Endothelial cell of umbilical vein (primary cell): ENCODE results near the gene ADGRG3. TPM values are rescaled to one million over a fixed set of nuclear protein-coding genes. Genes with fewer than 3 reads are reported as not detected.
A peak's percentile ranks its signal among the peaks of the same experiment; 100 is the strongest.

ENCODE experiments used
- BruUV-seq: library from RNA; stranded (reverse); fragments of 400-500 nt; replicated peaks from 2 replicates; lab custom pipeline; 2021; lab: Mats Ljungman, UMichigan
- CTCF ChIA-PET: fragments of 300-600, 350-600 bp; sonication (Branson Sonifier 250); formaldehyde crosslinking; loops from one replicate; lab custom pipeline; 2021; ENCODE audit warnings: antibody characterized with exemption, inconsistent platforms; lab: Charles Lee
- POLR2A ChIA-PET: fragments of 300-600, 350-600 bp; sonication (Branson Sonifier 250); formaldehyde crosslinking; loops from one replicate; lab custom pipeline; 2021; ENCODE audit warnings: antibody characterized with exemption, inconsistent platforms; lab: Charles Lee
- DNase-seq: peaks from one replicate; pipeline ENCODE4 v3.0.0-alpha.2; 2011; ENCODE audit warnings: low read depth, low spot score
- FAIRE-seq: peaks from 2 replicates; lab custom pipeline; 2011; peaks lifted over from hg19 to GRCh38; lab: Jason Lieb, UNC
- H2AFZ ChIP-seq: 2 replicates; pipeline ENCODE4 v1.6.0; 2012; ENCODE audit warnings: low read depth, low read length, control low read depth, inconsistent platforms
- H3K27ac ChIP-seq: 2 replicates; pipeline ENCODE4 v1.5.1; 2011; ENCODE audit warnings: low read depth, mild to moderate bottlenecking, control low read depth, low read length, moderate library complexity; ENCODE audit not compliant: insufficient read depth
- H3K27me3 ChIP-seq, 2 experiments: 2 replicates each; pipeline versions ENCODE4 v1.6.0 to v1.6.1; 2011; ENCODE audit warnings: low read length in 2 of 2, mixed read lengths in 1 of 2; ENCODE audit not compliant: control insufficient read depth in 2 of 2, insufficient read depth in 2 of 2
- H3K36me3 ChIP-seq, 2 experiments: 2 replicates in 1 of 2; 3 replicates in 1 of 2; pipeline ENCODE4 v1.5.1; 2011; ENCODE audit warnings: low read length in 2 of 2, mild to moderate bottlenecking in 1 of 2, moderate library complexity in 1 of 2; ENCODE audit not compliant: control insufficient read depth in 2 of 2, insufficient read depth in 2 of 2; ENCODE audit errors: extremely low read depth in 1 of 2
- H3K4me1 ChIP-seq: 3 replicates; pipeline ENCODE4 v1.5.1; 2011; ENCODE audit warnings: mild to moderate bottlenecking, low read length; ENCODE audit not compliant: control insufficient read depth, insufficient read depth; ENCODE audit errors: extremely low read depth
- H3K4me2 ChIP-seq: 2 replicates; pipeline ENCODE4 v1.6.1; 2011; ENCODE audit warnings: low read length, control low read depth, mixed read lengths; ENCODE audit not compliant: insufficient read depth
- H3K4me3 ChIP-seq, 3 experiments: fragments of 200-600 bp in 1 of 3; sonication (generic), shearing (Covaris generic) in 1 of 3; replicated peaks in 1 of 3; 2 replicates each; pipeline ENCODE4 v1.5.1; 2011 to 2016; ENCODE audit warnings: control low read depth in 3 of 3, low read length in 3 of 3, mild to moderate bottlenecking in 2 of 3, inconsistent platforms in 1 of 3, low read depth in 1 of 3, moderate library complexity in 1 of 3; ENCODE audit not compliant: insufficient read depth in 1 of 3
- H3K79me2 ChIP-seq: 2 replicates; pipeline ENCODE4 v1.6.0; 2012; ENCODE audit warnings: low read length, inconsistent platforms; ENCODE audit not compliant: control insufficient read depth, insufficient read depth
- H3K9ac ChIP-seq: replicated peaks from 2 replicates; pipeline ENCODE3; 2011; ENCODE audit warnings: low read length, control low read depth; ENCODE audit not compliant: insufficient read depth; ENCODE audit errors: extremely low read depth
- H3K9me1 ChIP-seq: replicated peaks from 3 replicates; pipeline ENCODE4 v1.6.0; 2011; ENCODE audit warnings: mild to moderate bottlenecking, low read length; ENCODE audit not compliant: control insufficient read depth, insufficient read depth; ENCODE audit errors: extremely low read depth
- H3K9me3 ChIP-seq: replicated peaks from 2 replicates; pipeline ENCODE4 v1.5.1; 2012; ENCODE audit warnings: low read length, inconsistent platforms; ENCODE audit not compliant: control insufficient read depth, insufficient read depth
- H4K20me1 ChIP-seq: replicated peaks from 2 replicates; pipeline ENCODE3; 2011; ENCODE audit warnings: mild to moderate bottlenecking, low read length; ENCODE audit not compliant: control insufficient read depth, insufficient read depth; ENCODE audit errors: extremely low read depth
- CTCF ChIP-seq, 2 donors: IDR thresholded peaks; 1 replicate in 1 of 2; 2 replicates in 1 of 2; pipeline ENCODE4 v1.5.1; 2011; ENCODE audit warnings: low read length in 2 of 2, mild to moderate bottlenecking in 2 of 2, moderate library complexity in 2 of 2, control low read depth in 1 of 2, inconsistent platforms in 1 of 2, low read depth in 1 of 2; ENCODE audit not compliant: insufficient read depth in 1 of 2; ENCODE audit errors: extremely low read depth in 1 of 2
- EZH2 ChIP-seq: IDR thresholded peaks from 2 replicates; pipeline ENCODE4 v1.6.1; 2012; ENCODE audit warnings: borderline replicate concordance, low read depth, mild to moderate bottlenecking, moderate library complexity, low read length, inconsistent platforms; ENCODE audit not compliant: severe bottlenecking
- FOS ChIP-seq: IDR thresholded peaks from 2 replicates; pipeline ENCODE4 v1.6.1; 2011; ENCODE audit warnings: mild to moderate bottlenecking, low read length, moderate library complexity, borderline replicate concordance; ENCODE audit not compliant: insufficient read depth
- GATA2 ChIP-seq: IDR thresholded peaks from 2 replicates; pipeline ENCODE4 v1.7.0; 2011; ENCODE audit warnings: low read depth, mild to moderate bottlenecking, moderate library complexity, mixed read lengths, low read length; ENCODE audit not compliant: insufficient read length, insufficient read depth
- JUN ChIP-seq: IDR thresholded peaks from 2 replicates; pipeline ENCODE4 v1.6.1; 2011; ENCODE audit warnings: borderline replicate concordance, low read depth; ENCODE audit not compliant: insufficient read length, insufficient read depth
- MYC ChIP-seq: IDR thresholded peaks from one replicate; pipeline ENCODE4 v1.6.1; 2011; ENCODE audit warnings: mild to moderate bottlenecking, low read depth, low read length
- POLR2A ChIP-seq: IDR thresholded peaks from 2 replicates; pipeline ENCODE4 v1.6.1; 2012; ENCODE audit warnings: low read depth, mild to moderate bottlenecking, control low read depth, low read length
- POLR2AphosphoS5 ChIP-seq: IDR thresholded peaks from 2 replicates; pipeline ENCODE4 v1.6.1; 2012; ENCODE audit warnings: low read depth, mild to moderate bottlenecking, control low read depth, low read length, moderate library complexity; ENCODE audit not compliant: insufficient read depth
- dilution Hi-C: fragments of 300-500 bp; cut with MboI; formaldehyde crosslinking; loops from one replicate; pipeline ENCODE4 v1.15.0; 2019; ENCODE audit warnings: low sequenced_read_pairs; ENCODE audit not compliant: extremely low pct_ligation_motif_present
- intact Hi-C: fragments of 100-400 bp; cut with micrococcal nuclease; formaldehyde crosslinking; loops from one replicate; pipeline ENCODE4 v1.10.0; 2022
- polyA plus RNA-seq, 4 experiments: library from polyadenylated mRNA; depleted of rRNA in 3 of 4; stranded (reverse) in 3 of 4; unstranded in 1 of 4; fragments of >200 nt; gene quantifications; 2 replicates each; pipeline versions ENCODE4 v1.2.1 to v1.2.3, GENCODE V29; 2011 to 2012; ENCODE audit warnings: missing spikeins in 1 of 4
- total RNA-seq: library from RNA; stranded (reverse); gene quantifications from 2 replicates; pipeline ENCODE4 v1.2.3, GENCODE V29; 2021
- TF ChIP-seq, protein P1 (sequence below): IDR thresholded peaks from 2 replicates; pipeline ENCODE4 v1.6.1; 2011; ENCODE audit not compliant: insufficient read depth, insufficient read length

Gene ADGRG3
- total and polyA plus RNA-seq, 2 donors (not counting 3 experiments of a cell fraction or from before 2014, with no cell fraction given), result not detected

- FAIRE-seq, result peak; percentile 26
- Histone ChIP-seq H3K4me2 (no peak overlapping the region), H3K36me3 (no peaks in the 10 kb centered on the region), H3K27me3 (no peaks in the 10 kb centered on the region), H3K4me1 (peaks cover 50% of the 10 kb centered on the region), H3K4me3 (no peak overlapping the region), H3K9me3 (no peaks in the 10 kb centered on the region), H4K20me1 (no peaks in the 10 kb centered on the region), H3K79me2 (peaks cover 69% of the 10 kb centered on the region), H3K9me1 (no peaks in the 10 kb centered on the region), H3K9ac (no peak overlapping the region), H2AFZ (no peak overlapping the region), H3K27ac (peak overlapping the region; percentile 59)
- TF ChIP-seq, protein P1, sequence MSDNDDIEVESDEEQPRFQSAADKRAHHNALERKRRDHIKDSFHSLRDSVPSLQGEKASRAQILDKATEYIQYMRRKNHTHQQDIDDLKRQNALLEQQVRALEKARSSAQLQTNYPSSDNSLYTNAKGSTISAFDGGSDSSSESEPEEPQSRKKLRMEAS, result no peak
- TF ChIP-seq JUN (no peak), POLR2A (no peak), MYC (no peak), CTCF (IDR thresholded peaks at IDR 0.05; ENCODE audit: extremely low read depth in 1 of 2, insufficient read depth in 1 of 2, low read depth in 1 of 2, low read length in 2 of 2) (no peak), FOS (no peak), POLR2AphosphoS5 (no peak), EZH2 (no peak), GATA2 (no peak)
- intact Hi-C loops (no loop called here), dilution Hi-C loops (no loop called here)
- no peak for DNase-seq
- no TSS peak for BruUV-seq
- ChIA-PET POLR2A (no interaction called here), CTCF (interaction anchor here (3.1 to 3.4 kb wide), 2 partner anchors 11 to 45 kb away, joined by 12 to 31 read pairs; no protein-coding TSS in a partner anchor)
These were observed 31.9 kb upstream of the ADGRG3 start for GRCh38 chr16:57636184-57636583.
